Ovary (tissue), 3 donors: ENCODE measurements around the gene ITGB1BP1.

Experiments used
- EP300 ChIP-seq: sonication (generic); formaldehyde crosslinking; IDR thresholded peaks from one replicate; pipeline ENCODE4 v1.6.1; 2017; ENCODE audit warnings: antibody characterized with exemption
- POLR2A ChIP-seq: fragments of 450-650 bp; IDR thresholded peaks from one replicate; pipeline ENCODE4 v1.6.1; 2017; ENCODE audit warnings: antibody characterized with exemption, mild to moderate bottlenecking, moderate library complexity
- TF ChIP-seq, protein P1 (sequence below), 3 donors: fragments of 450-650 bp in 2 of 3; fragments of 200-600 bp in 1 of 3; IDR thresholded peaks; one replicate each; pipeline versions ENCODE4 v1.5.1 to v1.8.0; 2016 to 2022; ENCODE audit warnings: antibody characterized with exemption in 3 of 3, mild to moderate bottlenecking in 1 of 3
- donor health status: DM: no; HTN: no; CAD: no.

DNA sequence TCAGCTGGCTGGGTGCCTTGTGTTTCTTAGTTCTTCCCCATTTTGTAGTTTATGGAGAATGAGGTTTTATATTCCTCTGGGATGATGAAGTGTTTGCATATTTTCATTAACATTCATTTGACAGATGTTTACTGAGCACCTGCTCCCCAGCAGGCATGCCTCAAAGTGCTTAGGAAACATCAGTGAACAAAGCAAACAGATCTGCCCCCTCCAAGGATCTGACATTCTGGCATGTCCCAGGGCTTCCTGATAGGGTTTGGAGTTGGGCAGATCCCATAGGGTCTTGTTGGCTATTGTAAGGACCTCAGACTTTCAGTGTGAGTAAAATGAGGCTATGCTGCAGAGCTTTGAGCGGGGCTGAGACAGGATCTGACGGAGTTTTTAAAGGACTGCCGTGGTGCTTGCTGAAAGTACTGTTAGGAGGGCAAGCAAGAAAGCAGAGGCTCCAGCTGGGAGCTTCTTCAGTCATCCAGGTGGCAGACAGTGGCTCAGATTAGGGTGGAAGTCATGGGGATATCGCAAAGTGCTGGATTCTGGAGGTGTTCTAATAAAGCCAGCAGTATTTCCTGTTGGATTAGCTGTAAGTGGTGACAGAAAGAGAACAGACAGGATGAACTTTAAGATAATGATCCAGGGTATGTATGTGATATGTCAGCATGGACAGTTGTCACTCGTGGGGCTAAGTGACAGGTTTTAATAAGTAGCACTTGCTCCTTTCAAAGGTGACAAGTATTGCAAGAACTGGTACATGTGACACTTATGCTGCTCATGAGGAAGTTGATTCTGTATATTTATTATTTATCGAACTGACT lies 39.8 kb upstream of the ITGB1BP1 start:
- TF ChIP-seq, protein P1, sequence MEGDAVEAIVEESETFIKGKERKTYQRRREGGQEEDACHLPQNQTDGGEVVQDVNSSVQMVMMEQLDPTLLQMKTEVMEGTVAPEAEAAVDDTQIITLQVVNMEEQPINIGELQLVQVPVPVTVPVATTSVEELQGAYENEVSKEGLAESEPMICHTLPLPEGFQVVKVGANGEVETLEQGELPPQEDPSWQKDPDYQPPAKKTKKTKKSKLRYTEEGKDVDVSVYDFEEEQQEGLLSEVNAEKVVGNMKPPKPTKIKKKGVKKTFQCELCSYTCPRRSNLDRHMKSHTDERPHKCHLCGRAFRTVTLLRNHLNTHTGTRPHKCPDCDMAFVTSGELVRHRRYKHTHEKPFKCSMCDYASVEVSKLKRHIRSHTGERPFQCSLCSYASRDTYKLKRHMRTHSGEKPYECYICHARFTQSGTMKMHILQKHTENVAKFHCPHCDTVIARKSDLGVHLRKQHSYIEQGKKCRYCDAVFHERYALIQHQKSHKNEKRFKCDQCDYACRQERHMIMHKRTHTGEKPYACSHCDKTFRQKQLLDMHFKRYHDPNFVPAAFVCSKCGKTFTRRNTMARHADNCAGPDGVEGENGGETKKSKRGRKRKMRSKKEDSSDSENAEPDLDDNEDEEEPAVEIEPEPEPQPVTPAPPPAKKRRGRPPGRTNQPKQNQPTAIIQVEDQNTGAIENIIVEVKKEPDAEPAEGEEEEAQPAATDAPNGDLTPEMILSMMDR (IDR thresholded peaks at IDR 0.05): no peak
- TF ChIP-seq EP300: no peak
- no peak for TF ChIP-seq POLR2A
